ENCODE data around the gene KATNB1. TPM values are rescaled to one million over a fixed set of nuclear protein-coding genes. Genes with fewer than 3 reads are reported as not detected.

Gene KATNB1, protein sequence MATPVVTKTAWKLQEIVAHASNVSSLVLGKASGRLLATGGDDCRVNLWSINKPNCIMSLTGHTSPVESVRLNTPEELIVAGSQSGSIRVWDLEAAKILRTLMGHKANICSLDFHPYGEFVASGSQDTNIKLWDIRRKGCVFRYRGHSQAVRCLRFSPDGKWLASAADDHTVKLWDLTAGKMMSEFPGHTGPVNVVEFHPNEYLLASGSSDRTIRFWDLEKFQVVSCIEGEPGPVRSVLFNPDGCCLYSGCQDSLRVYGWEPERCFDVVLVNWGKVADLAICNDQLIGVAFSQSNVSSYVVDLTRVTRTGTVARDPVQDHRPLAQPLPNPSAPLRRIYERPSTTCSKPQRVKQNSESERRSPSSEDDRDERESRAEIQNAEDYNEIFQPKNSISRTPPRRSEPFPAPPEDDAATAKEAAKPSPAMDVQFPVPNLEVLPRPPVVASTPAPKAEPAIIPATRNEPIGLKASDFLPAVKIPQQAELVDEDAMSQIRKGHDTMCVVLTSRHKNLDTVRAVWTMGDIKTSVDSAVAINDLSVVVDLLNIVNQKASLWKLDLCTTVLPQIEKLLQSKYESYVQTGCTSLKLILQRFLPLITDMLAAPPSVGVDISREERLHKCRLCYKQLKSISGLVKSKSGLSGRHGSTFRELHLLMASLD
- polyA plus RNA-seq (2013): 29.8 TPM

DNA sequence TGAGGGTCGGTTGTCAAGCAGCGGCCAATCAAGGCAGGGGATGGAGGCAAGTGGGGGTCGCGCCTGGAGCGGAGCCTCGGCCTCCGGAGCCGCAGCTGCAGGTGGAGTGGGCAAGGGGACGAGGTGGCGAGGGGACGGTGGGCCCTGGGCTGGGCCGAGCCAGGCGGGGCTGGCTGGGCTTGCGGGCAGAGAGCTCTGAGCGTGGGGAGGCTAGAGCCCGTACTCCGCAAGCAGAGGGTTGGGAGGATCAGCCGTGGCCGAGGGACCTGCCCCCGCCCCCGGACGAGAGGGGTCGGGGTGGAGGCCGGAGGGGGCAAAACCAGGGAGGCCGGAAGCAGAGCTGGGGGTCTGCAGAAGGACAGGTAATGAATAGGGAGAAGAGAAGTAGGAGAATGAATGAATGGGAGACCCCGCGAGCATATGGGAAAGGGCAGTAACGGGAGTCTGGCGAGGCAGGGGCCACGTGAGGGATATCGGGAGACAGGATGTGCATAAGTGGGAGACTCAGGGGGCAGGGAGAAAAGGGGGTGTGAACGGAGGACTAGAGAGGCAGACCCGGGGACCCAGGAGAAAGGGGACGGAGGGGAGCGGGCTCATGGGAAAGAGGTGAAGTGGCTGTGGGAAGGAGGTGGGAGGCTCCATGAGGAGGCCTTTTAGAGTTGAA lies at the start of gene KATNB1:
TSS of gene KATNB1 (plus strand) at position 16 of the 664 bp plus-strand sequence. CDS start 1,474 bp downstream, outside the sequence.
- no peaks in the 10 kb centered on the region for H3K27me3 ChIP-seq (replicated peaks in 2 of 5; ENCODE audit: control insufficient read depth in 4 of 5, insufficient read depth in 5 of 5, low read length in 4 of 5)
- no peaks in the 10 kb centered on the region for H3K9me3 ChIP-seq (ENCODE audit: control extremely low read depth in 1 of 5, control insufficient read depth in 4 of 5, insufficient read depth in 2 of 5, low read depth in 1 of 5, low read length in 4 of 5)
- WGBS (ENCODE audit: insufficient coverage): under 1% methylated on average over 32 of the region's 35 CpGs
- H3K27ac ChIP-seq (ENCODE audit: insufficient read depth in 1 of 2, low read depth in 1 of 2, low read length in 2 of 2, poor library complexity in 1 of 2, severe bottlenecking in 2 of 2): peak within 1 kb of the TSS; percentile 93 to 94
- no peak for DNase-seq
- peaks cover 2 to 28% (median 16%) of the 10 kb centered on the region in 4 experiments for H3K36me3 ChIP-seq (ENCODE audit: control insufficient read depth in 4 of 4, insufficient read depth in 4 of 4, low read length in 3 of 4)
- H3K4me3 ChIP-seq (ENCODE audit: control insufficient read depth in 1 of 7, extremely low read depth in 1 of 7, insufficient read depth in 4 of 7, low read depth in 2 of 7, low read length in 6 of 7): peak within 1 kb of the TSS; percentile 77 to 94 (median 84)
- ChIA-PET POLR2A (interaction anchor here (1.1 to 2.0 kb wide), 6 partner anchors 13 to 134 kb away, joined by 3 to 9 read pairs (median 6); no protein-coding TSS in a partner anchor), CTCF (interaction anchor here (0.7 to 2.9 kb wide), 22 partner anchors 10 to 249 kb away, joined by 3 to 11 read pairs (median 4); partner anchors contain the start of gene DRC7)
- peaks cover 0 to 38% (median 32%) of the 10 kb centered on the region in 4 experiments for H3K4me1 ChIP-seq (ENCODE audit: control extremely low read depth in 1 of 4, control insufficient read depth in 4 of 4, insufficient read depth in 4 of 4, low read length in 3 of 4)

DNA sequence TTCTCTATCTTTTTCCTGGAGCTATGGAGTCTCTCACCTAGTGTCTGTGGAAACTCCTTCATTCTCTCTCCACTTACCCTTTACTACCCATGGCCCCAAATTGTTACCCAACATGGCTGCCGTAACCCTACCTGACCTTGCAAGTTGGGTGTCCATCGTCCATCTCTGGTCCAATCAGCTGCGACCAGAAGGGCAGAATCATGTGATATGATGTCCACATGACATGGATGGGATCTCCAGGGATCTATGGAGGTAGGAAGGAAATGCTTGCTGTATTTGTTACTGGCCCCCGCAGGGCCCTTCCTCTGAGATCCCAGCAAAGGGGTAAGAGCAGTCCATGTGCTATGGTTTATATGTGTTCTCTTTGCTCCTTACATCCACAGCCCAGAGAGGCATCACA lies 49.0 kb upstream of the KATNB1 start:
- Histone ChIP-seq H3K4me3 (ENCODE audit: control insufficient read depth in 1 of 7, extremely low read depth in 1 of 7, insufficient read depth in 4 of 7, low read depth in 2 of 7, low read length in 6 of 7) (no peak overlapping the region), H3K27ac (ENCODE audit: insufficient read depth in 1 of 2, low read depth in 1 of 2, low read length in 2 of 2, poor library complexity in 1 of 2, severe bottlenecking in 2 of 2) (peak overlapping the region in 1 of 2 experiments; percentile 99), H3K4me1 (ENCODE audit: control extremely low read depth in 1 of 4, control insufficient read depth in 4 of 4, insufficient read depth in 4 of 4, low read length in 3 of 4) (peaks cover 14 to 89% (median 77%) of the 10 kb centered on the region in 4 experiments), H3K27me3 (replicated peaks in 2 of 5; ENCODE audit: control insufficient read depth in 4 of 5, insufficient read depth in 5 of 5, low read length in 4 of 5) (no peaks in the 10 kb centered on the region), H3K36me3 (ENCODE audit: control insufficient read depth in 4 of 4, insufficient read depth in 4 of 4, low read length in 3 of 4) (peaks cover 0 to 3% (median 0%) of the 10 kb centered on the region in 4 experiments), H3K9me3 (ENCODE audit: control extremely low read depth in 1 of 5, control insufficient read depth in 4 of 5, insufficient read depth in 2 of 5, low read depth in 1 of 5, low read length in 4 of 5) (no peaks in the 10 kb centered on the region)
- no peak for DNase-seq
- POLR2A ChIA-PET: no interaction called here
- CTCF ChIA-PET: interaction anchor here (1.4 to 9.5 kb wide), 3 partner anchors 11 to 35 kb away, joined by 3 to 72 read pairs (median 16); no protein-coding TSS in a partner anchor
- WGBS (ENCODE audit: insufficient coverage): 100% methylated on average over 2 of the region's 4 CpGs

DNA sequence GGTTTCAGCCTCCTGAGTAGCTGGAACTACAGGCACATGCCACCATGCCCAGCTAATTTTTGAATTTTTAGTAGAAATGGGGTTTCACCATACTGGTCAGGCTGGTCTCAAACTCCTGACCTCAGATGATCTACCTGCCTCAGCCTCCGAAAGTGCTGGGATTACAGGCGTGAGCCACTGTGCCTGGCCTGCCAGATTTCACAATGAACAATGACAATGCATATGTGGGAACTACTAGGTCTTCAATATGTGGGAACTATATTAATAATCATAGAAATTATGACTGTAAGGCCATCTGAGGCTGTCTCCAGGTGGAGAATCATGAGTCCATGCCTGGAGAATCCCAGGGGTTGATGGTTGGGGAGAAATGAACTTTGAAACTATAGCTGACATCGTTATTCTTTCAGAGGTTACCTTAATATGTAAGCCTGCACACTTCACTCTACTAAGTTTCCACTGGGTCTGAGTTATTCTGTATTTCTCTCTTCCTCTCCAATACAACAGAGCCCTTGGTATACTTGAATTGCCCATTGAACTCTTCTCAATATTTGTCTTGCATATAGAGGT lies 48.1 kb upstream of the KATNB1 start:
- peak in 2 of 3 donors; percentile 45 to 67 for DNase-seq
- WGBS (ENCODE audit: insufficient coverage): 0% methylated on average over 1 of the region's 3 CpGs
- Histone ChIP-seq H3K4me1 (ENCODE audit: control extremely low read depth in 1 of 4, control insufficient read depth in 4 of 4, insufficient read depth in 4 of 4, low read length in 3 of 4) (peaks cover 17 to 88% (median 76%) of the 10 kb centered on the region in 4 experiments), H3K9me3 (ENCODE audit: control extremely low read depth in 1 of 5, control insufficient read depth in 4 of 5, insufficient read depth in 2 of 5, low read depth in 1 of 5, low read length in 4 of 5) (no peaks in the 10 kb centered on the region), H3K27me3 (replicated peaks in 2 of 5; ENCODE audit: control insufficient read depth in 4 of 5, insufficient read depth in 5 of 5, low read length in 4 of 5) (no peaks in the 10 kb centered on the region), H3K36me3 (ENCODE audit: control insufficient read depth in 4 of 4, insufficient read depth in 4 of 4, low read length in 3 of 4) (peaks cover 0 to 3% (median 0%) of the 10 kb centered on the region in 4 experiments), H3K4me3 (ENCODE audit: control insufficient read depth in 1 of 7, extremely low read depth in 1 of 7, insufficient read depth in 4 of 7, low read depth in 2 of 7, low read length in 6 of 7) (no peak overlapping the region), H3K27ac (ENCODE audit: insufficient read depth in 1 of 2, low read depth in 1 of 2, low read length in 2 of 2, poor library complexity in 1 of 2, severe bottlenecking in 2 of 2) (peak overlapping the region; percentile 97 to 99)
- ChIA-PET POLR2A (no interaction called here), CTCF (interaction anchor here (1.4 to 9.5 kb wide), 3 partner anchors 12 to 34 kb away, joined by 3 to 72 read pairs (median 16); no protein-coding TSS in a partner anchor)

DNA sequence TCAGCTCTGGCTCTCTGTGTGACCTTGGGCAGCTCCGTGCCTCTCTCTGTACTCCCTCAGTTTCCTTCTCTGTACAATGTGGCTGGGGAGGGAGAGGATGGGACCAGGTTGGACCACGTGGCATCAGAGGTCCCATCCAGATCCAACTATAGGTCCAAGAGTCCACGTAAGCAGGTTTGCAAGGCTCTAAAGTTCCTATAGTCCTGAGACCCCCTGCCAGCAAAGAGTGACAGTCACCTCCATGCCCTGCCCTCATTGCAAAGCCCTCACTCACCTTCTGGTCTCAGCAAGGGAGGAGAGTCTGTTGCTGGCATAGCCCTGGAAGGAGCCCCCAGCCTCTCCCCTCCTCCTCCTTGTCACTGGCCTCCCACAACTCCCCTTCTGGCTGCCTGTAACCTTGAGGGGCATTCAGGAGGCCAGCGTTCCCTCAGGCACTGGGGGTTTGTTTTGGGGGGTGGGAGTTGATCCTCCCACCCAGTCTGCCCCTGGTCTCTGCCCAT lies 47.0 kb upstream of the KATNB1 start:
- no peaks in the 10 kb centered on the region for H3K9me3 ChIP-seq (ENCODE audit: control extremely low read depth in 1 of 5, control insufficient read depth in 4 of 5, insufficient read depth in 2 of 5, low read depth in 1 of 5, low read length in 4 of 5)
- ChIA-PET CTCF (interaction anchor here (0.9 to 9.5 kb wide), 5 partner anchors 11 to 146 kb away, joined by 3 to 72 read pairs (median 3); partner anchors contain the start of gene ADGRG5), POLR2A (interaction anchor here (1.1 to 2.0 kb wide), 3 partner anchors 21 to 48 kb away, joined by 5 to 9 read pairs (median 7); partner anchors contain the start of gene KATNB1)
- peak overlapping the region; percentile 97 to 99 for H3K27ac ChIP-seq (ENCODE audit: insufficient read depth in 1 of 2, low read depth in 1 of 2, low read length in 2 of 2, poor library complexity in 1 of 2, severe bottlenecking in 2 of 2)
- peaks cover 0 to 3% (median 0%) of the 10 kb centered on the region in 4 experiments for H3K36me3 ChIP-seq (ENCODE audit: control insufficient read depth in 4 of 4, insufficient read depth in 4 of 4, low read length in 3 of 4)
- no peaks in the 10 kb centered on the region for H3K27me3 ChIP-seq (replicated peaks in 2 of 5; ENCODE audit: control insufficient read depth in 4 of 5, insufficient read depth in 5 of 5, low read length in 4 of 5)
- 100% methylated on average over 2 of the region's 4 CpGs for WGBS (ENCODE audit: insufficient coverage)
- H3K4me3 ChIP-seq (ENCODE audit: control insufficient read depth in 1 of 7, extremely low read depth in 1 of 7, insufficient read depth in 4 of 7, low read depth in 2 of 7, low read length in 6 of 7): peak overlapping the region in 5 of 7 experiments; percentile 13 to 73 (median 67)
- peaks cover 17 to 89% (median 79%) of the 10 kb centered on the region in 4 experiments for H3K4me1 ChIP-seq (ENCODE audit: control extremely low read depth in 1 of 4, control insufficient read depth in 4 of 4, insufficient read depth in 4 of 4, low read length in 3 of 4)
- peak in 2 of 3 donors; percentile 32 to 37 for DNase-seq

DNA sequence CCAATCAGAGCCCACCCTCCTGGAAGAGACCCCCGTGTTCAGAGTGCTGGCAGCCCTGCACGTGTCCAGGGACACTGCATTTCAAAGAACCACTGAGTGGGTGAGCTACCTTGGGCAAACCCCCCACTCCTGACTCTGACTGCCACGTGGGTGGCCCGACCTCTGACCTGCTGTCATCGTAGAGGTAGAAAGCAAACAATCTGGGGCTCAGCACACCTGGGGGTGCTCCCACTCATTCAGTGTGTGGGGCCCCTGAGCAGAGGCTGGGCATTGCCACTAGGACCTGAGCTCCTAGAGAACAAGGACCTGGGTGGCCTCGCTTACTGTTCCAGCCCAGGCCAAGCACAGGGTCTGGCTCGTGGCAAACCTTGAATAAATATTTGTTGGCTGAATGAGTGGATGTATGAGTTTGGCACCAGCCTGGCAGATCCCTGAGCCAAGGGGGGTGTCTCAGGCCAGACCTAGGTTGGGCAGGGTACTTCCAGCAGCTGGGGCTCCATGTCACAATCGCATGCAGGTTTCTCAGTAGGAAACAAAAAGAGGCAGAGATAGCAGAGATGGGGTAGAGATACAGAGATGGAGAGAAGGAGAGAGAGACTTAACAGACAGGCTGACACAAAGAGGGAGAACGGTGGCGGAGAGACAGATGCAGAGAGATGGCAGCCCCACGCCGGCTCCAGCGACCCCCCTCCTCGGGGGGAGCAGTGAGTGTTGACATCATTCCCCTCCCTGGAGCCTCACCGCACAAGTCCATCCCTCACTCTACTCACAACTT lies 46.4 kb upstream of the KATNB1 start:
- Histone ChIP-seq H3K27ac (ENCODE audit: insufficient read depth in 1 of 2, low read depth in 1 of 2, low read length in 2 of 2, poor library complexity in 1 of 2, severe bottlenecking in 2 of 2) (peak overlapping the region; percentile 97 to 99), H3K4me3 (ENCODE audit: control insufficient read depth in 1 of 7, extremely low read depth in 1 of 7, insufficient read depth in 4 of 7, low read depth in 2 of 7, low read length in 6 of 7) (peak overlapping the region in 6 of 7 experiments; percentile 15 to 73 (median 64)), H3K36me3 (ENCODE audit: control insufficient read depth in 4 of 4, insufficient read depth in 4 of 4, low read length in 3 of 4) (peaks cover 0 to 3% (median 0%) of the 10 kb centered on the region in 4 experiments), H3K27me3 (replicated peaks in 2 of 5; ENCODE audit: control insufficient read depth in 4 of 5, insufficient read depth in 5 of 5, low read length in 4 of 5) (no peaks in the 10 kb centered on the region), H3K9me3 (ENCODE audit: control extremely low read depth in 1 of 5, control insufficient read depth in 4 of 5, insufficient read depth in 2 of 5, low read depth in 1 of 5, low read length in 4 of 5) (no peaks in the 10 kb centered on the region), H3K4me1 (ENCODE audit: control extremely low read depth in 1 of 4, control insufficient read depth in 4 of 4, insufficient read depth in 4 of 4, low read length in 3 of 4) (peaks cover 17 to 89% (median 80%) of the 10 kb centered on the region in 4 experiments)
- ChIA-PET POLR2A (interaction anchor here (0.6 to 2.0 kb wide), 13 partner anchors 13 to 145 kb away, joined by 3 to 9 read pairs (median 3); partner anchors contain the start of genes ADGRG3 and KATNB1), CTCF (interaction anchor here (0.9 to 9.5 kb wide), 9 partner anchors 8 to 146 kb away, joined by 3 to 72 read pairs (median 4); partner anchors contain the start of genes ADGRG5 and KATNB1)
- no peak for DNase-seq
- WGBS (ENCODE audit: insufficient coverage): 16% methylated on average over 11 of the region's 15 CpGs
